Adipose tissue (tissue), 3 donors: ENCODE results near the gene FHAD1. TPM values are rescaled to one million over a fixed set of nuclear protein-coding genes. Genes with fewer than 3 reads are reported as not detected.

Experiments used
- H3K27ac ChIP-seq: one replicate; pipeline ENCODE4 v1.5.1; 2013; ENCODE audit warnings: low read depth, low read length
- WGBS, 3 donors: extraction: QIAGEN DNeasy Blood & Tissue Kit; methylation state at CpG; one replicate each; pipeline ENCODE4 v1.1.7; 2013; 5-methylcytosine and 5-hydroxymethylcytosine counted together
- polyA plus RNA-seq, 3 donors: library from polyadenylated mRNA; stranded (reverse); fragments of 200-250 nt; gene quantifications; one replicate each; pipeline ENCODE4 v1.2.3, GENCODE V29; 2013
- donor health status: healthy with polysubstance abuse.
- donor health status: Bipolar disorder and iron deficiency.
- donor health status: healthy.

FHAD1 gene
- polyA plus RNA-seq, 3 donors: 0.11 to 0.30 (median 0.19) TPM

GRCh38 chr1:15330028-15330427 lies 83.0 kb downstream of the FHAD1 start:
- 90 to 94% (median 92%) methylated on average over 8 of the region's 8 CpGs for WGBS, 3 donors
- no peak overlapping the region for H3K27ac ChIP-seq

DNA sequence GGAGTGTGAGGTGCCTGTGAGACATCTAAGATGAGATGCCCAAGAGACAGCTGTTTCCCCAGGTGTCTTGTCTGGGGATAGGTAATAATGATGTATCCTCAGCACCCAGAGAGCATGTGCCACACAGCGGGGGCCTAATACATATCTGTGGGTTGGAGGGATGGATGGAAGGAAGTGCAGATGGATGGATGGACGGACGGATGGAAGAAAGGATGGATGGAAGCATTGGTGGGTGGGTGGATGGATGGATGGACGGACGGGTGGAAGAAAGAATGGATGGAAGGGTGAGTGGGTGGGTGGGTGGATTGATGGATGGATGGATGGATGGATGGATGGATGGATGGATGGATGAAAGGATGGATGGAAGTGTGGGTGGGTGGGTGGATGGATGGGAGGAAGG lies 84.2 kb downstream of the FHAD1 start:
- WGBS, 3 donors: 96 to 99% (median 98%) methylated on average over 5 of the region's 5 CpGs
- no peak overlapping the region for H3K27ac ChIP-seq

DNA sequence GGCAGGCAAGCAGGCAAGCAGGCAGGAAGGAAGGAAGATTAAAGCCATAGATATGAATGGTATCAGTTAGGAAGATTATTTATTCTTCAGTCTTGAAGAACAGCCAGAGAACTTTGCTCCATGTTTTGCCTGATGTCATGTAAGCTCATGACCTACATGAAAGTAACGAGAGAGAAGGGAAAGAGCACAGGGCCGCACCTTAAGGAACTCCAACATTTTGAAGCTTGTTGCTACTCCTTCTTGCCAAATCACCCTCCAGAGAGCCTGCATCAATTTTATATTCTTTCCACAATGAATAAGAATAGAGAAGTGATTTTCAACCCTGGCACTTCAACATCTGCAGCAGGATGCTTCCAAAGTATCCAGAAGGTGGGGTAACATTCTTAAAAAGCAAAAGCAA lies 84.7 kb downstream of the FHAD1 start:
- no peak overlapping the region for H3K27ac ChIP-seq
- 78 to 91% (median 86%) methylated on average over 2 of the region's 2 CpGs for WGBS, 3 donors

DNA sequence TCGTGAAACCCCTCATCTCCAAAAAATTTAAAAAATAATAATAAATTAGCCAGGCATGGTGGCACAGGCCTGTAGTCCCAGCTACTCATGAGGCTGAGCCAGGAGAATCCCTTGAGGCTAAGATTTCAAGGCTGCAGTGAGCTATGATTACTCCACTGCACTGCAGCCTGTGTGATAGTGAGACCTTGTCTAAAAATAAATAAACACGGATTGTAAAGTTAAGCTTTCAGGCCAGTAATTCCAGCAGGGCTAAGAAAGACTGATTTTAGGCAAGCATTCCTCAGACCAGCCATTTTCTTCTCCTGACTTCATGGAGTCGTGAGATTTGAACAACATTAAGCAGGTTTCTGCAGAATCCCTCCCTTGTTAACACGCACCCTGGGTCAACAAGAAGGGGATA lies 85.5 kb downstream of the FHAD1 start:
- 57 to 84% (median 79%) methylated on average over 4 of the region's 4 CpGs for WGBS, 3 donors
- H3K27ac ChIP-seq: no peak overlapping the region

DNA sequence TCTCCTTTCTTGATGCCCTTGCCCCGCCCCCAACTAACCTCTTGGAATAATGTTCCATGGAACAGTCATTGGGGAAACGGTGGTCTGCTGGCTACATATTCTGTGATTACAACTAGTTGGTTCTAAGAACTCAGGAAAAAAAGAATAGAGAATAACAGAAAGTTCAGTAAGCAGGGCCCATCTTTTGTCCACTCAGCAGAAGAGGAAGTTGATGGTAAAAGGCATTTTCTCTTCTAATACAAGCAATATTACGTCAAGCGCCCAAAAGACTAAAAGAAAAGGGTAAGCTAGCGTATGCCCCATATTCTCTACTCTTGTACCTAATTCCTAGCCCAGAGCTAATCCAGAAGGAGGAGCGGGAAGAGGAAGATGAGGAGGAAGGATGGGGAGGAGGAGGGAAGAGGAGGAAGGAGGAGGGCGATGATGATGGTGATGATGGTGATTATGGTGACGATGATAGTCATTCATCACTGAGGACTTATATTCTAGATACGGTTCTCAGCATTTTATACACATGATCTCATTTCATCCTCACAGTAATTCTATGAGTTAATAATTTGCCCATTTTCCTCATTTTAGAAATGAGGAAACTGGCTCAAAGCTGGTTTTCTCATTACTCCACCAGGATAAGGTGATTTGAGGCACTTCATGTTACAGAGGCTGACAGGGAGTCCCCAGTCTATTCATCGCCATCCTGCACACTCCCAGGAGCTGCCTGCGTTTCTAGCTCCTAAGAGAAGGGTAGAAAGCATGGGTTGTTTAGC lies 86.1 kb downstream of the FHAD1 start:
- 87 to 91% (median 91%) methylated on average over 11 of the region's 11 CpGs for WGBS, 3 donors
- H3K27ac ChIP-seq: no peak overlapping the region

- WGBS, 3 donors: 82 to 88% (median 86%) methylated on average over 10 of the region's 10 CpGs
- no peak overlapping the region for H3K27ac ChIP-seq
Measured at GRCh38 chr1:15334995-15335394, 88.0 kb downstream of the FHAD1 start.

DNA sequence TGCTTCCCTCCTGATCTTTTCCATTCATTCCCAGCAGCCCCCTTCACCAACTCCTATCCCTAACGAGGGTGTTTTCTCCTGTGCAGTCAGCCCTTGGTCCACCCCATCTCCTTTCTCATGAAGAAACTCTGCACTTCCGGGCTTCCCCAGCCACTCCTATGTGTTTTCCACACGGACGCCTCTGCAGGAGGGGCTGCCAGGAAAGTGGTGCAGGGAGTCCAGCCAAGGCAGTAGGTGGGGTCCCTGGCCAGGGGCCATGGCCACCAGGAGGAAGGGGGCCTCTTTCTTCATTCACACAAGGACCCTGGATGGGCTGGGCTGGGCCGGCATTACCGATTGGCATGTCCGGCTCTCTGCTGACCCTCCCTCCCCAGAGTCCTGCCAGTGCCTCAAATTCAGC lies 89.8 kb downstream of the FHAD1 start:
- WGBS, 3 donors: 53 to 91% (median 64%) methylated on average over 7 of the region's 7 CpGs
- no peak overlapping the region for H3K27ac ChIP-seq

DNA sequence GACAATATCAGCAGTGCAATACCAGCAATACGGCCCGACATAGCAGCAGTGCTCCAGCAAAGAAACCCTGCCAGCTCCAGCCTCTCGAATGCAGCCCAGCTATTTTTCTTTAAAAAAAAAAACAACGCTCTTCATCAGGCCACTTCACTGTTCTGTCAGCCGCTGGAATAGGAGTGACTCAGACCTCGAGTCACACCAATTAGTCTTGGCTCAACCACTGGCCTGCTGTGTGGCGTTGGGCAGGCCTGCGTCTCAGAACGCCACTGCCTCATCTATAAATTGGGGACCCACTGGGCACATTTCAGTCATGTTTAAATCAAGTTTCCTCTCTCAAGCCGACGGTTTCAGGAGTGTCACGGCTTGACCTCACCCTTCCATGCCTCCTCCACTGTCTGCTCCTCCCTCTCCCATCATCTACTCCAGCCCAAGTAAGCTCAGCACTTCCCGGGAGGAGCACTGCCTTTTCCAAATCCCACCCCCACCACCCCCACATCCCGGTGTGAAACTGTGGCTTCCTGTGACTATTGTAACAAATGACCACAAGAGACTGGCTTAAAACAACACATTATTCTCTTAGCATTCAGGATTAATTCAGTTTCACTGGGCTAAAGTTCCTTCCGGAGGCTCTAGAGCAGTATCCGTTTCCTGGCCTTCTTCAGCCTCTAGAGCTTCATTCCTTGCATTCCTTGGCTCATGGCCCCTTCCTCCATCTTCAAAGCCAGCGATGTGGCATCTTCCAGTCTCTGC lies 90.8 kb downstream of the FHAD1 start:
- no peak overlapping the region for H3K27ac ChIP-seq
- 41 to 76% (median 52%) methylated on average over 17 of the region's 17 CpGs for WGBS, 3 donors

GRCh38 chr1:15339570-15339969 lies 92.5 kb downstream of the FHAD1 start:
- H3K27ac ChIP-seq: no peak overlapping the region
- 86 to 94% (median 87%) methylated on average over 4 of the region's 4 CpGs for WGBS, 3 donors

GRCh38 chr1:15341228-15341627 lies 94.2 kb downstream of the FHAD1 start:
- H3K27ac ChIP-seq: no peak overlapping the region

GRCh38 chr1:15341634-15342407 lies 94.8 kb downstream of the FHAD1 start:
- H3K27ac ChIP-seq: no peak overlapping the region
- WGBS, 3 donors: 72 to 91% (median 80%) methylated on average over 12 of the region's 12 CpGs

More at GRCh38 chr1:15341228-15341627, 94.2 kb downstream of the FHAD1 start:
- 85 to 89% (median 86%) methylated on average over 2 of the region's 2 CpGs for WGBS, 3 donors

- H3K27ac ChIP-seq: no peak overlapping the region
- 87 to 96% (median 92%) methylated on average over 4 of the region's 4 CpGs for WGBS, 3 donors
Measured at GRCh38 chr1:15342408-15342967, 95.5 kb downstream of the FHAD1 start.

- no peak overlapping the region for H3K27ac ChIP-seq
Measured at GRCh38 chr1:15343099-15343498, 96.1 kb downstream of the FHAD1 start.

DNA sequence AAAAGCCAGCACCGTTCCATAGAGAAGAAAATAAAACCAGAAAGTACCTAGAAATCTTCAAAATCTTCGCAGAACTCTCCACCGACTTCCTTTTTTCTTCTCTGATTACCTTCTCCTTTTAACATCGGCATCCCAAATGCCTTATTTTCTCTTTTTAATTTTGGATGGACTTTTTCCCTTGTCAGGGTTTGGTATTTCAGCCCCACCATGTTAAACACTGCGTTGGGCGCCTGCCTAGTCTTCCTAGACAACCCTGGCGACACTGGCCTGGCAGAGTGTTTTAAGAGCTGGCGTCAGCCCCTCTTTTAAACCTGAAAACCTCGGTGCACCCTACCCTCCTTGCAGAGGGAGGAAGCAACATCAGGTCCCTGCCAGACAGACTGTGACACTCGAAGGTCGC lies 96.7 kb downstream of the FHAD1 start:
- H3K27ac ChIP-seq: no peak overlapping the region
- 28 to 48% (median 31%) methylated on average over 11 of the region's 11 CpGs for WGBS, 3 donors

More at GRCh38 chr1:15343099-15343498, 96.1 kb downstream of the FHAD1 start:
- 81 to 91% (median 89%) methylated on average over 9 of the region's 9 CpGs for WGBS, 3 donors

GRCh38 chr1:15344380-15344779 lies 97.4 kb downstream of the FHAD1 start:
- H3K27ac ChIP-seq: no peak overlapping the region
- WGBS, 3 donors: 92 to 99% (median 95%) methylated on average over 3 of the region's 3 CpGs

- 75 to 92% (median 84%) methylated on average over 23 of the region's 23 CpGs for WGBS, 3 donors
- no peak overlapping the region for H3K27ac ChIP-seq
Measured at GRCh38 chr1:15344800-15345704, 98.0 kb downstream of the FHAD1 start.

- 67 to 91% (median 73%) methylated on average over 17 of the region's 17 CpGs for WGBS, 3 donors
- no peak overlapping the region for H3K27ac ChIP-seq
Measured at GRCh38 chr1:15345705-15346345, 98.8 kb downstream of the FHAD1 start.
